Calu3 (cell line): ENCODE measurements around the gene ILDR1. TPM values are rescaled to one million over a fixed set of nuclear protein-coding genes. Genes with fewer than 3 reads are reported as not detected.
A peak's percentile ranks its signal among the peaks of the same experiment; 100 is the strongest.

Experiments used
- BruUV-seq: library from RNA; stranded (reverse); fragments of 400-500 nt; replicated peaks from 2 replicates; lab custom pipeline; 2021; lab: Mats Ljungman, UMichigan
- CTCF ChIA-PET: fragments of 300-600 bp; sonication (Branson Sonifier 250); formaldehyde crosslinking; loops from one replicate; lab custom pipeline; 2022; ENCODE audit warnings: antibody characterized with exemption; lab: Charles Lee
- DNase-seq: peaks from one replicate; pipeline ENCODE4 v3.0.0; 2022
- H3K27ac Mint-ChIP-seq: one replicate; pipeline ENCODE4 v1.8.0; 2022; ENCODE audit warnings: mixed read lengths; ENCODE audit not compliant: unreplicated experiment
- H3K27me3 Mint-ChIP-seq: one replicate; pipeline ENCODE4 v1.8.0; 2022; ENCODE audit warnings: mixed read lengths; ENCODE audit not compliant: unreplicated experiment
- H3K36me3 Mint-ChIP-seq: one replicate; pipeline ENCODE4 v1.8.0; 2022; ENCODE audit warnings: mild to moderate bottlenecking, moderate library complexity, mixed read lengths; ENCODE audit not compliant: insufficient read depth, unreplicated experiment
- H3K4me1 Mint-ChIP-seq: one replicate; pipeline ENCODE4 v1.8.0; 2022; ENCODE audit warnings: mild to moderate bottlenecking, low read depth, mixed read lengths; ENCODE audit not compliant: unreplicated experiment
- H3K4me3 Mint-ChIP-seq: one replicate; pipeline ENCODE4 v1.8.0; 2022; ENCODE audit warnings: mild to moderate bottlenecking, low read depth, moderate library complexity, mixed read lengths; ENCODE audit not compliant: unreplicated experiment
- H3K9me3 Mint-ChIP-seq: one replicate; pipeline ENCODE4 v1.8.0; 2022; ENCODE audit warnings: low read depth, mixed read lengths; ENCODE audit not compliant: unreplicated experiment
- CTCF ChIP-seq: fragments of 200-600 bp; IDR thresholded peaks from one replicate; pipeline ENCODE4 v1.8.0; 2022; ENCODE audit warnings: antibody characterized with exemption; ENCODE audit not compliant: unreplicated experiment
- intact Hi-C: fragments of 100-400 bp; cut with micrococcal nuclease; formaldehyde crosslinking; loops from one replicate; pipeline ENCODE4 v1.10.0; 2022; ENCODE audit not compliant: unreplicated experiment
- total RNA-seq: library from RNA; stranded (reverse); gene quantifications from 2 replicates; pipeline ENCODE4 v1.2.3, GENCODE V29; 2022

The ILDR1 gene
- total RNA-seq, 1 experiment from 2014 or later = 15.7 TPM

- no peak for TF ChIP-seq CTCF
- H3K4me1 Mint-ChIP-seq = peaks cover 15% of the 10 kb centered on the region
- H3K9me3 Mint-ChIP-seq = no peaks in the 10 kb centered on the region
- H3K4me3 Mint-ChIP-seq = no peak overlapping the region
- no TSS peak for BruUV-seq
- DNase-seq = no peak
- no peak overlapping the region for H3K27ac Mint-ChIP-seq
- no peaks in the 10 kb centered on the region for H3K27me3 Mint-ChIP-seq
- CTCF ChIA-PET = no interaction called here
- intact Hi-C loops = no loop called here
- peaks cover 19% of the 10 kb centered on the region for H3K36me3 Mint-ChIP-seq
These were observed 3.2 kb upstream of the ILDR1 start for GRCh38 chr3:122025296-122025695.

GRCh38 chr3:122024800-122025199, 2.8 kb upstream of the ILDR1 start:
- Mint-ChIP-seq H3K9me3 (no peaks in the 10 kb centered on the region), H3K27ac (no peak overlapping the region), H3K27me3 (no peaks in the 10 kb centered on the region), H3K4me3 (no peak overlapping the region), H3K36me3 (peaks cover 19% of the 10 kb centered on the region), H3K4me1 (peaks cover 18% of the 10 kb centered on the region)
- CTCF ChIA-PET = no interaction called here
- DNase-seq = no peak
- intact Hi-C loops = no loop called here
- no TSS peak for BruUV-seq
- TF ChIP-seq CTCF = no peak

- Mint-ChIP-seq H3K4me3 (peak overlapping the region; percentile 44), H3K27ac (no peak overlapping the region), H3K27me3 (no peaks in the 10 kb centered on the region), H3K4me1 (peaks cover 23% of the 10 kb centered on the region), H3K36me3 (peaks cover 19% of the 10 kb centered on the region), H3K9me3 (no peaks in the 10 kb centered on the region)
- no peak for TF ChIP-seq CTCF
- CTCF ChIA-PET = no interaction called here
- no peak for DNase-seq
- intact Hi-C loops = no loop called here
- no TSS peak for BruUV-seq
These were observed 1.4 kb upstream of the ILDR1 start for GRCh38 chr3:122023335-122023910.

GRCh38 chr3:122021037-122021436, 1.0 kb downstream of the ILDR1 start:
- Mint-ChIP-seq H3K4me3 (peak overlapping the region; percentile 77), H3K27me3 (no peaks in the 10 kb centered on the region), H3K27ac (peak overlapping the region; percentile 35), H3K36me3 (peaks cover 19% of the 10 kb centered on the region), H3K4me1 (peaks cover 27% of the 10 kb centered on the region), H3K9me3 (peaks cover under 1% of the 10 kb centered on the region)
- no peak for TF ChIP-seq CTCF
- DNase-seq = no peak
- intact Hi-C loops = no loop called here
- no TSS peak for BruUV-seq
- CTCF ChIA-PET = interaction anchor here (1.2 kb wide), 1 partner anchor 26 kb away, joined by 4 read pairs; no protein-coding TSS in a partner anchor
